MCF 10A (cell line): ENCODE results near the gene SERPINB7. TPM values are rescaled to one million over a fixed set of nuclear protein-coding genes. Genes with fewer than 3 reads are reported as not detected.

ENCODE experiments used
- BruUV-seq: library from RNA; stranded (reverse); fragments of 400-500 nt; replicated peaks from 2 replicates; lab custom pipeline; 2021; lab: Mats Ljungman, UMichigan
- CTCF ChIA-PET: fragments of 300-600 bp; sonication (Branson Sonifier 250); formaldehyde crosslinking; extraction: SDS; loops from one replicate; lab custom pipeline; 2021; ENCODE audit warnings: antibody characterized with exemption, inconsistent platforms; lab: Yijun Ruan, JAX
- POLR2A ChIA-PET: fragments of 300-600, 350-650 bp; sonication (Branson Sonifier 250); formaldehyde crosslinking; extraction: SDS; loops from one replicate; lab custom pipeline; 2020; ENCODE audit warnings: antibody characterized with exemption, inconsistent platforms; lab: Yijun Ruan, JAX
- DNase-seq: peaks from one replicate; pipeline ENCODE4 v3.0.0-alpha.2; 2018; ENCODE audit not compliant: unreplicated experiment
- H3K27ac Mint-ChIP-seq: one replicate; pipeline ENCODE4 v1.8.0; 2022; ENCODE audit warnings: mild to moderate bottlenecking, low read depth, mixed read lengths; ENCODE audit not compliant: unreplicated experiment
- H3K27me3 Mint-ChIP-seq: one replicate; pipeline ENCODE4 v1.8.0; 2022; ENCODE audit warnings: mixed read lengths; ENCODE audit not compliant: insufficient read depth, unreplicated experiment
- H3K36me3 Mint-ChIP-seq: one replicate; pipeline ENCODE4 v1.8.0; 2022; ENCODE audit warnings: mild to moderate bottlenecking, moderate library complexity, mixed read lengths; ENCODE audit not compliant: insufficient read depth, unreplicated experiment
- H3K4me1 Mint-ChIP-seq: one replicate; pipeline ENCODE4 v1.8.0; 2022; ENCODE audit warnings: mixed read lengths; ENCODE audit not compliant: insufficient read depth, unreplicated experiment
- H3K4me3 Mint-ChIP-seq: one replicate; pipeline ENCODE4 v1.8.0; 2022; ENCODE audit warnings: mild to moderate bottlenecking, moderate library complexity, mixed read lengths; ENCODE audit not compliant: unreplicated experiment
- H3K9me3 Mint-ChIP-seq: one replicate; pipeline ENCODE4 v1.8.0; 2022; ENCODE audit warnings: mixed read lengths; ENCODE audit not compliant: unreplicated experiment
- CTCF ChIP-seq: fragments of 200-600 bp; IDR thresholded peaks from one replicate; pipeline ENCODE4 v1.8.0; 2022; ENCODE audit warnings: antibody characterized with exemption, mild to moderate bottlenecking; ENCODE audit not compliant: unreplicated experiment
- intact Hi-C: fragments of 100-400 bp; cut with micrococcal nuclease; formaldehyde crosslinking; loops from 2 replicates; pipeline ENCODE4 v1.14.1; 2022
- total RNA-seq: library from RNA; stranded (reverse); gene quantifications from 2 replicates; pipeline ENCODE4 v1.2.3, GENCODE V29; 2022

SERPINB7 gene
- total RNA-seq, 1 experiment from 2014 or later = 3.0 TPM

DNA sequence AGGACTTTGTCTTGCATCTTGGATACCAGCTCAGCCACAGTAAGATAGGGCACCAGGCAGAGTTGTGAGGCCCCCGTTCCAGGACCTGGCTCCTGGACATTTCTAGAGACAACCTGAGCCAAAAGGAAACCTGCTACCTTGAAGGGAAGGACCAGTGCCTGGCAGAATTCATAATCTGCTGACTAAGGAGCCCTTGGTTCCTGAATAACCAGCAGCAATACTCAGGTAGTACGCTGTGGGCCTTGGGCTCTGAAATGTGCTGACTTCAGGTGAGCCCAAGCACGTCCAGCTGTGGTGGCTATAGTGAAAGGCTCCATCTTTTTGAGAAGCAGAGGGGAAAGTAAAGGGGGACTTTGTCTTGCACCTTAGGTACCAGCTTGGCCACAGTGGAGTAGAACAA is 44.0 kb upstream of the SERPINB7 start:
- Mint-ChIP-seq H3K4me3 (peak overlapping the region; percentile 12), H3K27me3 (no peaks in the 10 kb centered on the region), H3K27ac (peak overlapping the region; percentile 44), H3K4me1 (peaks cover 11% of the 10 kb centered on the region), H3K9me3 (no peaks in the 10 kb centered on the region), H3K36me3 (no peaks in the 10 kb centered on the region)
- no peak for TF ChIP-seq CTCF
- no peak for DNase-seq
- ChIA-PET CTCF (interaction anchor here (0.5 to 2.8 kb wide), 11 partner anchors 10 to 286 kb away, joined by 3 to 14 read pairs (median 7); partner anchors contain the start of gene SERPINB13), POLR2A (interaction anchor here (0.6 to 2.0 kb wide), 9 partner anchors 10 to 169 kb away, joined by 3 to 9 read pairs (median 4); no protein-coding TSS in a partner anchor)
- BruUV-seq = no TSS peak
- intact Hi-C loops = no loop called here

DNA sequence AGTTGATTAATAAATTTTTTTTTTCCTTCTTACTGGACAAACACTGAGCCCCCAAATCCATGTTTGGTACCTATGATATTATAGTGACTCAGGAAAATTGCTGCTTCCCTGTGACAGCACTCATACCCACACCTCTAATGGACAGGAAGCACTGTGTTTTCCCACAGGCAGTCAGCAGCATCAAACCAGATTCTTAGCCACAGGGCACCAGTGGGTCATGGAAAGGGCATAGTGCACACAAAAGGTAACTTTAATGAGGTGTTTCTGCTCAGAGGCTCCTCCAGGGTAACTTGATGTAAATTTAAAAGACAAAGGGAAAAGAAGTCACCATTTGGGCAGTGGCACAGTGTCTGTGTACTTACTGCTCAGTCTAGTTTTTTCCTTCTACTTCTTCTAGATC is 38.3 kb upstream of the SERPINB7 start:
- no peak overlapping the region for H3K27ac Mint-ChIP-seq
- no peak overlapping the region for H3K4me3 Mint-ChIP-seq
- no peak for TF ChIP-seq CTCF
- POLR2A ChIA-PET = no interaction called here
- no TSS peak for BruUV-seq
- H3K27me3 Mint-ChIP-seq = no peaks in the 10 kb centered on the region
- intact Hi-C loops = no loop called here
- CTCF ChIA-PET = interaction anchor here (1.8 to 9.6 kb wide), 2 partner anchors 159 to 224 kb away, joined by 6 to 350 read pairs; no protein-coding TSS in a partner anchor
- H3K4me1 Mint-ChIP-seq = peaks cover 6% of the 10 kb centered on the region
- H3K36me3 Mint-ChIP-seq = no peaks in the 10 kb centered on the region
- no peaks in the 10 kb centered on the region for H3K9me3 Mint-ChIP-seq
- peak; percentile 56 for DNase-seq

DNA sequence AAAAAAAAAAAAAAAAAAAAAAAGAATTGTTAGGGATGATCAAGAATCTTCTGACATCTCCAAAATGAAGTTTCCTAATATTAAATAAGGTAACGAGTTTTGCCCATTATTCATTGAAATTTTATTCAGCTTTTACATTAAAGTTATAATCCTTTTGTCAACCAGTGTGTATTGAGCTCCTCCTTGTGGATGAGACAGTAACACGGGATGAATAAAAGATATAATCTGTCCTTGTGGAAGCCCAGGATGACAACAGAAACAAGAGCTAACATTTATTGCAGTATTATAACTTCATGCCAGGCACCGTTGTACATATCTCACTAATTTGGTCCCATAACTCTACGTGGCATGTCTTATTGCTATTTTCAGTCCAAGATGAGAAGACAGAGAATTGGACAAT is 33.4 kb upstream of the SERPINB7 start:
- POLR2A ChIA-PET = interaction anchor here (0.5 to 1.7 kb wide), 20 partner anchors 11 to 271 kb away, joined by 3 to 7 read pairs (median 3); partner anchors contain the start of gene SERPINB13
- BruUV-seq = no TSS peak
- intact Hi-C loops = loop anchor here (1.0 to 2.0 kb wide), 6 partner anchors 65 to 223 kb away; no protein-coding TSS in a partner anchor
- H3K4me3 Mint-ChIP-seq = no peak overlapping the region
- no peaks in the 10 kb centered on the region for H3K27me3 Mint-ChIP-seq
- H3K4me1 Mint-ChIP-seq = peaks cover 5% of the 10 kb centered on the region
- no peaks in the 10 kb centered on the region for H3K9me3 Mint-ChIP-seq
- CTCF ChIA-PET = interaction anchor here (0.6 to 9.6 kb wide), 67 partner anchors 8 to 261 kb away, joined by 3 to 350 read pairs (median 5); partner anchors contain the start of genes SERPINB13 and SERPINB7
- DNase-seq = peak; percentile 65
- H3K27ac Mint-ChIP-seq = no peak overlapping the region
- peak; percentile 64 for TF ChIP-seq CTCF
- no peaks in the 10 kb centered on the region for H3K36me3 Mint-ChIP-seq

DNA sequence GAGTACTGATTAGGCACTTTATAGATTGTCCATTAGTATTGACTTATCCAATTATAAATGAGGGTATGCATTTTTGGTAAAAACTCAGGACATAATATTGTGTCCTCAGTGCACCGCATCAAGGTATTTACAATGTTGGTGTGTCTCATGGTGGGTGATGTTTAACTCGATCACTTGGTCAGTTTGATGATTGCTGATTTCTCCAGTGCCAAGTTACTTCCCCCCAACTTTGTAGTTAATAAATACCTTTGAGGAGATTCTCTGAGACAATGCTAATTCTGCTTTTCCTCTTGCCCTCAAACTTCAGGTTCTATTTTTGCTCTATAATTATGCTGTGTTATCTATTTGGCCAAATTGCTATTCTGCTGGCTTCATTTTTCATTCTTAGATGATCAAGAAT is 28.2 kb upstream of the SERPINB7 start:
- no peaks in the 10 kb centered on the region for H3K36me3 Mint-ChIP-seq
- POLR2A ChIA-PET = no interaction called here
- H3K4me3 Mint-ChIP-seq = no peak overlapping the region
- no peaks in the 10 kb centered on the region for H3K9me3 Mint-ChIP-seq
- intact Hi-C loops = no loop called here
- TF ChIP-seq CTCF = no peak
- no peak for DNase-seq
- no TSS peak for BruUV-seq
- CTCF ChIA-PET = interaction anchor here (0.8 kb wide), 1 partner anchor 97 kb away, joined by 3 read pairs; no protein-coding TSS in a partner anchor
- no peaks in the 10 kb centered on the region for H3K4me1 Mint-ChIP-seq
- H3K27ac Mint-ChIP-seq = no peak overlapping the region
- no peaks in the 10 kb centered on the region for H3K27me3 Mint-ChIP-seq
